HG02798 (cell line): ENCODE results near the gene MYO1H.
"Not testable (repeated sequence)": the region's sequence is repeated elsewhere in the genome, so short reads cannot be mapped to it uniquely, and the experiment has no call there.

Source experiments
- ATAC-seq: cut with Tn5 transposase; IDR thresholded peaks from one replicate; pipeline ENCODE4 v1.9.1; 2021; ENCODE audit warnings: mild to moderate bottlenecking; ENCODE audit not compliant: unreplicated experiment, poor library complexity

MYO1H gene

GRCh38 chr12:109466821-109467220 is 119.1 kb downstream of the MYO1H start:
- no peak for ATAC-seq

- ATAC-seq = no peak
Observed at GRCh38 chr12:109467978-109468676, 120.4 kb downstream of the MYO1H start.

GRCh38 chr12:109469517-109469916 is 121.8 kb downstream of the MYO1H start:
- ATAC-seq = no peak

- ATAC-seq = no peak
Observed at GRCh38 chr12:109473006-109473405, 125.3 kb downstream of the MYO1H start.

- ATAC-seq = not testable (repeated sequence)
Observed at GRCh38 chr12:109473526-109474270, 126.0 kb downstream of the MYO1H start.

- no peak for ATAC-seq
Observed at GRCh38 chr12:109475121-109475520, 127.4 kb downstream of the MYO1H start.

GRCh38 chr12:109475993-109476806 is 128.5 kb downstream of the MYO1H start:
- ATAC-seq = no peak

- ATAC-seq = no peak
Observed at GRCh38 chr12:109476807-109477184, 129.1 kb downstream of the MYO1H start.

GRCh38 chr12:109477185-109477962 is 129.7 kb downstream of the MYO1H start, which contains the start of the genes KCTD10 and UBE3B:
Gene KCTD10 (minus strand): TSS chr12:109477300. CDS start chr12:109477262, 38 bp downstream.
Gene UBE3B (plus strand): TSS chr12:109477634. CDS start chr12:109483552, 5,918 bp downstream.
- peak; percentile 96 for ATAC-seq

GRCh38 chr12:109477963-109478315 is 130.2 kb downstream of the MYO1H start:
- ATAC-seq = no peak

- ATAC-seq = no peak
Observed at GRCh38 chr12:109479761-109480160, 132.1 kb downstream of the MYO1H start.

GRCh38 chr12:109480356-109480755 is 132.7 kb downstream of the MYO1H start:
- no peak for ATAC-seq

GRCh38 chr12:109481863-109482262 is 134.2 kb downstream of the MYO1H start:
- ATAC-seq = no peak

GRCh38 chr12:109482491-109482890 is 134.8 kb downstream of the MYO1H start:
- ATAC-seq = no peak

GRCh38 chr12:109482894-109483293 is 135.2 kb downstream of the MYO1H start:
- ATAC-seq = no peak

- no peak for ATAC-seq
Observed at GRCh38 chr12:109483346-109483745, 135.6 kb downstream of the MYO1H start.

- ATAC-seq = no peak
Observed at GRCh38 chr12:109485201-109485600, 137.5 kb downstream of the MYO1H start.

GRCh38 chr12:109487181-109488050 is 139.7 kb downstream of the MYO1H start:
- no peak for ATAC-seq

- ATAC-seq = no peak
Observed at GRCh38 chr12:109488051-109488665, 140.5 kb downstream of the MYO1H start.
